GM12892 (cell line): ENCODE data around the gene NFATC2.

Experiments used
- POLR2A ChIP-seq: IDR thresholded peaks from 2 replicates; pipeline ENCODE4 v1.6.1; 2011; ENCODE audit warnings: low read depth, low read length, control low read depth
- POLR2AphosphoS5 ChIP-seq: IDR thresholded peaks from 2 replicates; pipeline ENCODE4 v1.6.1; 2011; ENCODE audit warnings: low read depth, low read length, control low read depth

DNA sequence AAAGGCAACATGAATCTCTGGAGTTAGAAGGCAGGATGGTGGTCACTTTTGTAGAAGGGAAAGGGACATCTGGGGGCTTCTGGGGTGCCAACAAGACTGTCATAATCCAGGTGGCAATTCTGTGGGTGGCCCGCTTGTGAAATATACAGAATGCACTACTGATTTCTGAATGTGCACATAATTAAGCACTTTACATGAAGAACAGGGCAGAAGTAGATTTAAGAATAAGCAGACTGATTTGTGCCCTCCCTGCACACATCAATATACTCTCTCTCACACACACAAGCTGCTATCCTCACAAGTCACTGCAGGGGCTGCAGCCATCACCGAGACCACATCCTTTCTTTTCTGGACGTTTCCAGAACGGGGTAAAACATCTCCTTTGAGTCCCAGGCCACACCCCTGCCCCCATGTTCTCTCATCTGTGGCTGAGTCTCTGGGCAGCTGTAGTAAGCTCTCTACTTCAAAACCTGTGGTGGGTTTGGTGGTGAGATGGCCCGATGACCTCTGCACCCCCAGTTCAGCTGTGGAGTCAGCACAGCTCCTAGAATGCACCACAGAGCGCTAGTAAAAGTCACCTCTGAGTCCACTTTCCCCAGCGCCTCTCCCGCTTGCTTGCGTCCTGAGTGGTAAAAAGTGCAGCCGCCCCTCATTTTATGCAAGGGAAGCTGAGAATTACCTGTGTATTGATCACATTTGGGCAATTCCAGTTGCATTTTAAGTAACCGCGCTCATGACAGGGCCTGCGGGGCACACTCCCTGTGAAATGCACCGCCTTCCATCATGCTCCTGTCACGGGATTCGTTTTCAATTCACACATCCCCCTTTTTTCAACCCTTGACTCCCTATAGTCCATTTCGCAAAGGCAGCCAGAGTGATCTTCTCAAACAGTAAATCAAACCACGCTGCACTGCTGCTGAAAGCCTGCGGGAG lies 115.5 kb downstream of the NFATC2 start:
- TF ChIP-seq POLR2A: no peak
- TF ChIP-seq POLR2AphosphoS5: no peak
